Smooth muscle cell (in vitro differentiated cells): ENCODE measurements around the gene ARHGEF2. TPM values are rescaled to one million over a fixed set of nuclear protein-coding genes. Genes with fewer than 3 reads are reported as not detected.

Experiments
- DNase-seq: peaks from one replicate; lab custom pipeline; 2025; ENCODE audit not compliant: unreplicated experiment; lab: John Stamatoyannopoulos, UW
- H2AFZ ChIP-seq: fragments of 200-600 bp; sonication (generic); 2 replicates; pipeline ENCODE4 v1.6.0; 2016; ENCODE audit warnings: antibody characterized with exemption, low read depth, mild to moderate bottlenecking
- H3F3A ChIP-seq: fragments of 200-600 bp; sonication (generic); 2 replicates; pipeline ENCODE4 v1.6.0; 2017; ENCODE audit warnings: antibody characterized with exemption, low read depth
- H3K27ac ChIP-seq: fragments of 200-600 bp; sonication (generic); 2 replicates; pipeline ENCODE4 v1.5.1; 2016; ENCODE audit warnings: low read depth, mild to moderate bottlenecking
- H3K27me3 ChIP-seq: fragments of 200-600 bp; sonication (generic); 2 replicates; pipeline ENCODE4 v1.6.1; 2016; ENCODE audit warnings: low read depth, mild to moderate bottlenecking
- H3K36me3 ChIP-seq: fragments of 200-600 bp; sonication (generic); 2 replicates; pipeline ENCODE4 v1.5.1; 2016; ENCODE audit warnings: low read depth
- H3K4me1 ChIP-seq: fragments of 200-600 bp; sonication (generic); 2 replicates; pipeline ENCODE4 v1.5.1; 2016; ENCODE audit warnings: low read depth
- H3K4me2 ChIP-seq: fragments of 200-600 bp; sonication (generic); 2 replicates; pipeline ENCODE4 v1.6.0; 2016; ENCODE audit warnings: mild to moderate bottlenecking
- H3K4me3 ChIP-seq: fragments of 200-600 bp; sonication (generic); 2 replicates; pipeline ENCODE4 v1.5.1; 2016; ENCODE audit warnings: mild to moderate bottlenecking
- H3K79me2 ChIP-seq: fragments of 200-600 bp; sonication (generic); 2 replicates; pipeline ENCODE4 v1.6.0; 2016; ENCODE audit warnings: low read depth, mild to moderate bottlenecking
- H3K9ac ChIP-seq: fragments of 200-600 bp; sonication (generic); 2 replicates; pipeline ENCODE4 v1.6.0; 2016; ENCODE audit warnings: low read depth
- H3K9me3 ChIP-seq: fragments of 200-600 bp; sonication (generic); replicated peaks from 2 replicates; pipeline ENCODE4 v1.5.1; 2016; ENCODE audit warnings: low read depth
- H4K20me1 ChIP-seq: fragments of 200-600 bp; sonication (generic); 2 replicates; pipeline ENCODE4 v1.6.0; 2016; ENCODE audit warnings: low read depth
- CTCF ChIP-seq: fragments of 200-600 bp; sonication (generic); IDR thresholded peaks from 2 replicates; pipeline ENCODE4 v1.5.1; 2017; ENCODE audit warnings: borderline replicate concordance, mild to moderate bottlenecking, antibody characterized with exemption; ENCODE audit not compliant: insufficient read depth, poor library complexity, severe bottlenecking
- WGBS: methylation state at CpG from one replicate; pipeline ENCODE4 v1.1.7; 2016; ENCODE audit warnings: low lambda C conversion rate; 5-methylcytosine and 5-hydroxymethylcytosine counted together
- polyA plus RNA-seq: library from polyadenylated mRNA; unstranded; fragments of >200 nt; fragmentation: Nextera tagmentation; extraction: Ambion mirVana; gene quantifications from 2 replicates; pipeline ENCODE4 v1.2.1, GENCODE V29; 2016
- total RNA-seq: library from RNA; depleted of rRNA; stranded (reverse); fragments of >200 nt; gene quantifications from 2 replicates; pipeline ENCODE4 v1.2.3, GENCODE V29; 2014

The ARHGEF2 gene
- total and polyA plus RNA-seq, 2 experiments from 2014 or later: 21.0 to 30.2 TPM

GRCh38 chr1:155966750-155967149, 11.6 kb downstream of the ARHGEF2 start:
- no peak overlapping the region for H2AFZ ChIP-seq
- TF ChIP-seq CTCF: no peak
- H3K27ac ChIP-seq: no peak overlapping the region
- H4K20me1 ChIP-seq: peaks cover 80% of the 10 kb centered on the region
- DNase-seq: no peak
- peaks cover 4% of the 10 kb centered on the region for H3F3A ChIP-seq
- no peaks in the 10 kb centered on the region for H3K9me3 ChIP-seq
- WGBS: 95% methylated on average over 6 of the region's 7 CpGs
- H3K27me3 ChIP-seq: no peaks in the 10 kb centered on the region
- no peak overlapping the region for H3K4me2 ChIP-seq
- H3K36me3 ChIP-seq: no peaks in the 10 kb centered on the region
- H3K4me1 ChIP-seq: peaks cover 32% of the 10 kb centered on the region
- no peak overlapping the region for H3K9ac ChIP-seq
- H3K79me2 ChIP-seq: peaks cover 56% of the 10 kb centered on the region
- no peak overlapping the region for H3K4me3 ChIP-seq

GRCh38 chr1:155966135-155966534, 12.2 kb downstream of the ARHGEF2 start:
- Histone ChIP-seq H2AFZ (no peak overlapping the region), H3K9ac (no peak overlapping the region), H3K4me2 (no peak overlapping the region), H3K9me3 (no peaks in the 10 kb centered on the region), H3K4me3 (no peak overlapping the region), H3K4me1 (peaks cover 32% of the 10 kb centered on the region), H3F3A (peaks cover 4% of the 10 kb centered on the region), H3K27me3 (no peaks in the 10 kb centered on the region), H3K36me3 (no peaks in the 10 kb centered on the region), H3K79me2 (peaks cover 51% of the 10 kb centered on the region), H3K27ac (no peak overlapping the region), H4K20me1 (peaks cover 79% of the 10 kb centered on the region)
- no peak for TF ChIP-seq CTCF
- WGBS: 92% methylated on average over 9 of the region's 9 CpGs
- no peak for DNase-seq

- Histone ChIP-seq H3K27me3 (no peaks in the 10 kb centered on the region), H3K9me3 (no peaks in the 10 kb centered on the region), H2AFZ (no peak overlapping the region), H4K20me1 (peaks cover 78% of the 10 kb centered on the region), H3K36me3 (no peaks in the 10 kb centered on the region), H3K79me2 (peaks cover 38% of the 10 kb centered on the region), H3K9ac (no peak overlapping the region), H3K4me3 (no peak overlapping the region), H3K4me1 (peaks cover 19% of the 10 kb centered on the region), H3K4me2 (no peak overlapping the region), H3F3A (no peaks in the 10 kb centered on the region), H3K27ac (no peak overlapping the region)
- TF ChIP-seq CTCF: no peak
- WGBS: 93% methylated on average over 7 of the region's 7 CpGs
- no peak for DNase-seq
Measured at GRCh38 chr1:155964193-155964592, 14.2 kb downstream of the ARHGEF2 start.

- 98% methylated on average over 18 of the region's 18 CpGs for WGBS
- Histone ChIP-seq H2AFZ (no peak overlapping the region), H3K79me2 (peaks cover 23% of the 10 kb centered on the region), H3K27ac (no peak overlapping the region), H3K9me3 (no peaks in the 10 kb centered on the region), H3K4me2 (no peak overlapping the region), H3F3A (no peaks in the 10 kb centered on the region), H3K36me3 (peaks cover 4% of the 10 kb centered on the region), H3K27me3 (no peaks in the 10 kb centered on the region), H3K4me1 (peaks cover 4% of the 10 kb centered on the region), H3K4me3 (no peak overlapping the region), H3K9ac (no peak overlapping the region), H4K20me1 (peaks cover 66% of the 10 kb centered on the region)
- no peak for TF ChIP-seq CTCF
- DNase-seq: no peak
Measured at GRCh38 chr1:155962599-155963211, 15.6 kb downstream of the ARHGEF2 start.
